Upper lobe of left lung (tissue), 6 donors: ENCODE results near the gene THEM5. TPM values are rescaled to one million over a fixed set of nuclear protein-coding genes. Genes with fewer than 3 reads are reported as not detected.

Source experiments
- ATAC-seq, 2 donors: fragments of 200-7000 bp; cut with Tn5 transposase; one replicate each; pipeline ENCODE4 v1.9.1; 2022; ENCODE audit warnings: mild to moderate bottlenecking in 2 of 2, moderate library complexity in 2 of 2; ENCODE audit not compliant: low FRiP score in 2 of 2
- DNase-seq, 2 donors: peaks; one replicate each; pipeline ENCODE4 v3.0.0-alpha.2; 2019 to 2020
- H3K27ac ChIP-seq, 4 donors: fragments of 200-600 bp; sonication (generic); one replicate each; pipeline ENCODE4 v1.5.1; 2016 to 2019
- H3K27me3 ChIP-seq, 4 donors: fragments of 200-600 bp; sonication (generic); one replicate each; pipeline ENCODE4 v1.5.1; 2017 to 2019
- H3K36me3 ChIP-seq, 4 donors: fragments of 200-600 bp; sonication (generic); one replicate each; pipeline ENCODE4 v1.5.1; 2016 to 2019
- H3K4me1 ChIP-seq, 4 donors: fragments of 200-600 bp; sonication (generic); one replicate each; pipeline ENCODE4 v1.5.1; 2018 to 2019
- H3K4me3 ChIP-seq, 4 donors: fragments of 200-600 bp; sonication (generic); one replicate each; pipeline ENCODE4 v1.5.1; 2017 to 2019; ENCODE audit warnings: mild to moderate bottlenecking in 2 of 4, moderate library complexity in 1 of 4
- H3K9me3 ChIP-seq, 4 donors: fragments of 200-600 bp; sonication (generic); one replicate each; pipeline ENCODE4 v1.5.1; 2018 to 2019
- EP300 ChIP-seq, 4 donors: sonication (generic); formaldehyde crosslinking; IDR thresholded peaks; one replicate each; pipeline ENCODE4 v1.5.1; 2017; ENCODE audit warnings: antibody characterized with exemption in 4 of 4, control low read depth in 2 of 4
- POLR2A ChIP-seq, 4 donors: fragments of 450-650 bp; IDR thresholded peaks; one replicate each; pipeline ENCODE4 v1.5.1; 2016 to 2017; ENCODE audit warnings: antibody characterized with exemption in 4 of 4, mild to moderate bottlenecking in 2 of 4
- POLR2AphosphoS5 ChIP-seq, 2 donors: sonication (generic); formaldehyde crosslinking; IDR thresholded peaks; one replicate each; pipeline ENCODE4 v1.5.1; 2017; ENCODE audit warnings: antibody characterized with exemption in 2 of 2
- WGBS, 2 donors: methylation state at CpG; one replicate each; pipeline ENCODE4 v1.1.5; 2017 to 2018; 5-methylcytosine and 5-hydroxymethylcytosine counted together
- small RNA-seq, 4 donors: library from RNA; depleted of rRNA; stranded (forward); fragments of <200 nt; gene quantifications; one replicate each; pipeline ENCODE3, GENCODE V24; 2016
- total RNA-seq, 6 donors: library from RNA; depleted of rRNA in 4 of 6; stranded (reverse); fragments of >200 nt in 4 of 6; gene quantifications; one replicate each; pipeline versions ENCODE4 v1.1.0 to v1.2.1, GENCODE V29; 2016 to 2021
- TF ChIP-seq, protein P1 (sequence below), 6 experiments: fragments of 450-650 bp in 4 of 6; fragments of 200-600 bp in 2 of 6; sonication (generic) in 2 of 6; IDR thresholded peaks; one replicate each; pipeline ENCODE4 v1.5.1; 2016 to 2019; ENCODE audit warnings: antibody characterized with exemption in 6 of 6
- donor health status: DM: no; HTN: no; CAD: no; lungs with moderate emphysema.
- donor health status: DM: no; HTN: yes; CAD: no; lungs with severe emphysema.

THEM5 gene
- total RNA-seq, 6 donors from 2014 or later, result not detected

DNA sequence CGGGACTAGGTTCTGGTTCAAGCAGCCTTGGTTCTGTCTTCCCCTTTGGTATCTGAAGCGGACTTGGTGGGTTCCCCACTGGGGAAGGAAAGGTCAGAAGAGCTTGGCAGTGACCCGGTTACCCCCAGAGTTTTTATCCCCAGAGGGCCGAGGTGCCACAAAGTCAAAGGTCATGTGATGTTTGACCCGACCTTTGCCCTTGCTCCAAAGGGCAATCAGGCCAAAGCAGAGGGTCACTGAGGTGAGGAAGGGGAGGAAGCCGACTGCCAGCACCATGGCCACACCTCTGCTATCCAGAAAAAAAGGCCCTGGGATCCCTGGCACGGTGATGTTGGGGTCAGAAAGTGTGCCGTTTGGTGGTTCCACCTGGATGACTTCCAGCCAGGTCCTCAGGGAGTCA lies 52.7 kb downstream of the THEM5 start:
- no peaks in the 10 kb centered on the region for H3K9me3 ChIP-seq
- H3K4me1 ChIP-seq, result no peaks in the 10 kb centered on the region
- H3K36me3 ChIP-seq, result no peaks in the 10 kb centered on the region
- ATAC-seq (no peak), DNase-seq (no peak)
- H3K27me3 ChIP-seq, result no peaks in the 10 kb centered on the region
- WGBS, 2 donors, result 65 to 81% methylated on average over 5 to 8 of the region's 8 CpGs
- H3K4me3 ChIP-seq, result no peak overlapping the region
- TF ChIP-seq, protein P1, sequence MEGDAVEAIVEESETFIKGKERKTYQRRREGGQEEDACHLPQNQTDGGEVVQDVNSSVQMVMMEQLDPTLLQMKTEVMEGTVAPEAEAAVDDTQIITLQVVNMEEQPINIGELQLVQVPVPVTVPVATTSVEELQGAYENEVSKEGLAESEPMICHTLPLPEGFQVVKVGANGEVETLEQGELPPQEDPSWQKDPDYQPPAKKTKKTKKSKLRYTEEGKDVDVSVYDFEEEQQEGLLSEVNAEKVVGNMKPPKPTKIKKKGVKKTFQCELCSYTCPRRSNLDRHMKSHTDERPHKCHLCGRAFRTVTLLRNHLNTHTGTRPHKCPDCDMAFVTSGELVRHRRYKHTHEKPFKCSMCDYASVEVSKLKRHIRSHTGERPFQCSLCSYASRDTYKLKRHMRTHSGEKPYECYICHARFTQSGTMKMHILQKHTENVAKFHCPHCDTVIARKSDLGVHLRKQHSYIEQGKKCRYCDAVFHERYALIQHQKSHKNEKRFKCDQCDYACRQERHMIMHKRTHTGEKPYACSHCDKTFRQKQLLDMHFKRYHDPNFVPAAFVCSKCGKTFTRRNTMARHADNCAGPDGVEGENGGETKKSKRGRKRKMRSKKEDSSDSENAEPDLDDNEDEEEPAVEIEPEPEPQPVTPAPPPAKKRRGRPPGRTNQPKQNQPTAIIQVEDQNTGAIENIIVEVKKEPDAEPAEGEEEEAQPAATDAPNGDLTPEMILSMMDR (IDR thresholded peaks at IDR 0.05), result no peak
- TF ChIP-seq EP300 (IDR thresholded peaks at IDR 0.05) (no peak), POLR2AphosphoS5 (IDR thresholded peaks at IDR 0.05) (no peak), POLR2A (IDR thresholded peaks at IDR 0.05) (no peak)
- H3K27ac ChIP-seq, result no peak overlapping the region

DNA sequence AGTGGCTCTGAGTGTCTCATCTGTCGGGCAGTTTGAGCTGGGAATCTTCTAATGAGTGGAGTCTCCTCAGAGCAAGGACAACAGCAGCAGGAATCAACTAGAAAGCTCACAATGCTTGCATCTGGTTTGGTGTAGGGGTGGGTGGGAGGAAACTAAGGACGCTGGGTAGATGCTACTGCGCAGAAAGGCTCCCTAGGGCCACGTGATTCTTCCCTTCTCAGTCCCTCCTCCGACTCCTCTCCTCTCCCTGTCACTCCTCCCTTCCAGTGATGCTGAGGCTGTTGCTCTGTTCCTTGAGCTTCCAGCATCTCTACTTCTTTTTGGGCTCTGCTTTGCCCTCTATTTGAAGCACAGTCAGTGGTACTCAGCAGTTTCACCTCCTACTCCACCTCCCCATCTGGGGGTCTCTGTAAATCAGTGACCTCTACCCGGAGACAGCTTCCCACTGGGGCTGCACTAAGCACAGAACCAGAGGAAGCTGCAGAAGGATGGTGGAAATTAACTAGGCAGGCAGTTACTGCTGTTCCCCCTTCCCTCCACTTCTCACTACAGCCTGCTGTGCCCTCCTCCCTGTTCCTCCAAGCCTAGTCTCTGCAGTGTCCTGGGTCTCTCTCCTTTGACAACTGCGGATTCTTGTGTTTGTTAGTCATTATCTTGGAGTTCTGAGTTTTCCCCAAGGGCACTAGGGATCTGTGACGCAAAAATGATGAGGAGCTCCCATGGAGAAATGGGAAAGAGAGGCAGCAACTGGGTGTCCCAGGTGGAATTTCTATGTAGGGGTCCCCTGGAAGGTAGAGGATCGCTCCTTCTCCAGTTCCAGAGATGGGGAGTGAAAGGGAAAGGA lies 54.1 kb downstream of the THEM5 start:
- no peaks in the 10 kb centered on the region for H3K27me3 ChIP-seq
- TF ChIP-seq, protein P1 (IDR thresholded peaks at IDR 0.05), result no peak
- TF ChIP-seq POLR2A (IDR thresholded peaks at IDR 0.05) (no peak), POLR2AphosphoS5 (IDR thresholded peaks at IDR 0.05) (no peak), EP300 (IDR thresholded peaks at IDR 0.05) (no peak)
- DNase-seq (no peak), ATAC-seq (no peak)
- H3K4me3 ChIP-seq, result no peak overlapping the region
- no peaks in the 10 kb centered on the region for H3K9me3 ChIP-seq
- no peak overlapping the region for H3K27ac ChIP-seq
- no peaks in the 10 kb centered on the region for H3K36me3 ChIP-seq
- WGBS, 2 donors, result 75% methylated on average over 9 of the region's 9 CpGs
- no peaks in the 10 kb centered on the region for H3K4me1 ChIP-seq

DNA sequence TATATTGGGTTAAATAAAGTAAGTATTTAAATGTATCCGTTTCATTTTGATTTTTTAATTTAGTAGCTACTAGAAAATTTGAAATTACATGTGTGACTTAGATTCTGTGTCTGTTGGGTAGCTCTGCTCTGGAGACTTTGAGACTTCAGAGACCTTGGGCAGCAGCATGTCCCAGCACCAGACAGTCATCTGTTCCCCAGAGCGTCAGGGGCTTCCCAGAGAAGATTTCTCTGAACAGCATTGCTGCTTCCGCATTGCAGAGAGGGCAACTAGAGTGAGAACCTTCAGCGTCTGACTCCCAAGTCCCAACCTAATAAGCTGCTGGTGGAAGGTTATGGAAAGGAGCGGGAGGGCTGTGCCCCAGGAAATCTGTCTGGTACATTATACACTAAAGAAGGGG lies 54.9 kb downstream of the THEM5 start:
- Histone ChIP-seq H3K36me3 (no peaks in the 10 kb centered on the region), H3K9me3 (no peaks in the 10 kb centered on the region), H3K27ac (no peak overlapping the region), H3K27me3 (no peaks in the 10 kb centered on the region), H3K4me1 (no peaks in the 10 kb centered on the region), H3K4me3 (no peak overlapping the region)
- WGBS, 2 donors, result 89 to 92% methylated on average over 5 of the region's 5 CpGs
- DNase-seq (no peak), ATAC-seq (no peak)
- TF ChIP-seq POLR2A (IDR thresholded peaks at IDR 0.05) (no peak), POLR2AphosphoS5 (IDR thresholded peaks at IDR 0.05) (no peak), EP300 (IDR thresholded peaks at IDR 0.05) (no peak)
- TF ChIP-seq, protein P1 (IDR thresholded peaks at IDR 0.05), result no peak

Small RNA genes within 50 kb of the gene (small RNA-seq; reads per million reads assigned to genes)
- gene RF00019, result 0 reads per million in 4 donors

Other genes starting within 250 kb of the THEM5 start
- gene SNX27, start 241.7 kb downstream of the THEM5 start, total RNA-seq, result 10 to 100 TPM; 35.0 to 62.9 (median 51.9) TPM
- under 1 TPM in 1 of 6 donors, not detected in 5; 0.13 TPM for gene CELF3, start 136.9 kb downstream of the THEM5 start, total RNA-seq
- 10 to 100 TPM in 1 of 6 donors, 1 to 10 TPM in 3, not detected in 2; 2.5 to 20.7 (median 6.3) TPM for gene RIIAD1, start 132.2 kb downstream of the THEM5 start, total RNA-seq
- gene MRPL9, start 90.2 kb downstream of the THEM5 start, total RNA-seq, result 10 to 100 TPM; 27.6 to 94.3 (median 53.2) TPM
- 10 to 100 TPM in 5 of 6 donors, 1 to 10 TPM in 1; 7.3 to 17.0 (median 13.1) TPM for gene TDRKH, start 63.2 kb downstream of the THEM5 start, total RNA-seq
- gene LINGO4, start 48.3 kb downstream of the THEM5 start, total RNA-seq, result under 1 TPM in 5 of 6 donors, not detected in 1; 0.22 to 0.89 (median 0.61) TPM
- gene RORC, start 21.9 kb downstream of the THEM5 start, total RNA-seq, result 10 to 100 TPM; 10.3 to 46.2 (median 24.1) TPM
- gene C2CD4D, start 13.9 kb downstream of the THEM5 start, total RNA-seq, result 1 to 10 TPM in 2 of 6 donors, under 1 TPM in 2, not detected in 2; 0.29 to 3.6 (median 0.78) TPM
- 10 to 100 TPM; 11.9 to 39.8 (median 15.5) TPM for gene THEM4, start 55.8 kb upstream of the THEM5 start, total RNA-seq
- 100 to 1,000 TPM in 5 of 6 donors, 10 to 100 TPM in 1; 79.6 to 785 (median 432) TPM for gene S100A10, start 140.1 kb upstream of the THEM5 start, total RNA-seq
- gene S100A11, start 183.3 kb upstream of the THEM5 start, total RNA-seq, result 100 to 1,000 TPM; 317 to 578 (median 488) TPM
- not detected for gene TCHHL1, start 235.4 kb upstream of the THEM5 start, total RNA-seq